GM18499 (cell line): ENCODE results near the gene IFFO2.

Experiments
- ATAC-seq: cut with Tn5 transposase; IDR thresholded peaks from one replicate; pipeline ENCODE4 v1.9.1; 2021; ENCODE audit warnings: moderate number of reproducible peaks; ENCODE audit not compliant: insufficient read depth, unreplicated experiment

IFFO2 gene

DNA sequence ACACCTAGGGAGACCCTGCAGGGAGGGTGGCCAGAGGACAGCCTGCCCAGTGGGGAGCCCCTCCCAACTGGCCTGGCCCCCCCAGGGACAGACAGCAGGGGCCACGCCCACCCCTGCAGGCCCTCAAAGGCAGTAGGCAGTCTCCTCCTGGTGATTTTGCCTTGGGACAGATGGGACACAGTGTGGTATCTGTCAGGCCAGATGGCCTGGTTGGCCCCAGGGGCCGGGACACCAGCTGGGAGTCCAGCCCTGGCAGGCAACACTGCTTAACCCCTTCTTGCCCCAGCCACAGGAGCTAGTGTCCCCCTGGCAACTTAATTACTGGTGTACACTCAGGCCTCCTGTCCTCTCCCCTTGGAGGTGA, 17.8 kb downstream of the IFFO2 start:
- ATAC-seq, result no peak

DNA sequence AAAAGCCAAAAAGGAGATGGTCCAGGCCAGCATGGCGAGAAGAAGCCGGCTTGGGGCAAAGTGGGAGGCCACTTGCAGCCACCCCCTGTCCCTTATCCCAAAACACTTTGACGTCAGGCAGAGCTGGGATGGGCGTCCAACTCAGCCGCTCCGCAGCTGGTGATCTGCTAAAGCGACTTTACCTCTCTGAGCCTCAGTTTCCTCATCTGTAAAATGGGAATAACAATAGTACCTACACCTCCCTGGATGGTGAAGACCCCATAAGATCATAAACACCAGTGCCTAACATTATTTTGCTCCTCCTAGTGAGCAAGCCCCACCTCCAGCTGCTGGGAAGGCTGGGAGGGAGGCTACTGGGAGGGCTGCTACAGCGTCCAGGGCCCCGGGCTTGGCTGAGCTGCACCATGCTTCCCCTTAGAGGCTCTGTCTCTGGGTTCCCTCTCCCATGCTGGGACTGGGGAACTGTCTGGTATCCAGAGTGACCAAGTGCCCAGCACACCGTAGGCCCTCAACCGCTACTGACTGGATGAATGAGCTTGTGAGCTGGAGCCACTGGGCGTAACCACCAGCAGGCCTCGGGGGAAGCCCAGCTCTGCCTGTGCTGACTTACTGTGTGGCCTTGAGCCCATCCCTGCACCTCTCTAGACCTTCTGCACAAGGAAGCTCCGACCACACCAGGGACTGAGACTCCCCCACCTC, 18.3 kb downstream of the IFFO2 start:
- no peak for ATAC-seq

DNA sequence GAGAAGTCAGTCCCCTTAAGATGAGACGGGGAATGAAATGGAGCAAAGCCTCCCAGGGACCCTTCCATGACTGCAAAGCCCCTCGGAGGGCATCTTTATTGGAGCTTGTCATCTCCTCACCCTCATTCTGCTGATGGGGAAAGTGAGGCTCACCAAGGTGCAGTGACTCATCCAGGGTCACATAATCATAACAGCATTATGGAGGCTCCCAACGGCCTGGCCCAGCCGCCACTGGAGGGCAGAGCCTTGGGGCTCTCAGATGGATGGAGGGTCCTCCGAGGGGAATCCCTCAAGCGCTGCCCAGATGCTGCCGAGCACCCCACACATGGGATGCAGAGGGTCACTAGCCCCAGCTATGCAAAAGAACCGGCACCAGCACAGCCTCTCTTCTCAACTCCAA, 18.9 kb downstream of the IFFO2 start:
- ATAC-seq, result no peak

DNA sequence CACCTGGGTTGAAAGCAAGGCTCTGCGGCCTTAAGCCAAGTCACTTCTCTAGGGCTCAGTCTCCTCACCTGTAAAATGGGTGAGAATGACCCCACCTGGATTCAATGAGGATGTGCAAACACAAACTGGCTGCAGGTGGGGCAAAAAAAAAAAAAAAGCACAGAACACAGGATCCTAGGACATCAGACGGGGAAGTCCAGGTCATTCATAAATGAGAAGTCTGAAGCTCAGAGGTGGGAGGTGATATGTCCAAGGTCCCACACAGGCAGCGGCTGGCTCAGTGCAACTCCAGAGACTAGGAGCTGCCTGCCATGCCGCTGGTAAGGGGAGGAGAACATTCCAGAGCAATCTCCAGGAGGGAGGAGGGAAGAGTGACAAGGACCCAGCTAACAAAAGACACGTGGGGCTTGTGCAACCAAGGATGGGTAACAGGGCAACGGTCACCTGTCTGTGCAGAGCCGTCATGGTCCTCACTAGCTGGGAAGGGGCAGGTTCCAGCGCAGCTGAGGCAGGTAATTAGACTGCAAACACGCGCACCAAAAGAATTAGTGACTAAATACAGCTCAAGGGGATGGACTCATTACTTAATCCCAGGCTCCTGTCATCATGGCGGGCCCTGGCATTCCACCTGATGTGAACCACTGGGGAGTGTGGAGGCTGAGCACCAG, 19.5 kb downstream of the IFFO2 start:
- no peak for ATAC-seq

DNA sequence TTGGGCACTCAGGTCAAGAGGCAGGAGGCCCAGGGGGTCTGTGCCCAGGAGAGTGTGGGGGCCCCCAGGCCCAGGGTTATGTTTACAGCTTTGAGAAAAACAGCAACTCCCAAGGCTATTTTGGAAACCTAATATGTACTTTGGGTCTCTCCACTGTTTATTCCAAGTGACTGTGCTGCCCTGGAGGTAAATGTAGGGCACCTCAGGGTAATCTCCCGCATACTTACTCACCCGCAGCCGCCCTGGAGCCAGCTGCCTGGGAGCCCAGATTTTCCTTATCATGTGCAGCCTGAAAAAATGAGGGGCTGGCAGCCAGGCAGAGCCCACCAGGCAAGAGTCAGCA, 20.0 kb downstream of the IFFO2 start:
- no peak for ATAC-seq

DNA sequence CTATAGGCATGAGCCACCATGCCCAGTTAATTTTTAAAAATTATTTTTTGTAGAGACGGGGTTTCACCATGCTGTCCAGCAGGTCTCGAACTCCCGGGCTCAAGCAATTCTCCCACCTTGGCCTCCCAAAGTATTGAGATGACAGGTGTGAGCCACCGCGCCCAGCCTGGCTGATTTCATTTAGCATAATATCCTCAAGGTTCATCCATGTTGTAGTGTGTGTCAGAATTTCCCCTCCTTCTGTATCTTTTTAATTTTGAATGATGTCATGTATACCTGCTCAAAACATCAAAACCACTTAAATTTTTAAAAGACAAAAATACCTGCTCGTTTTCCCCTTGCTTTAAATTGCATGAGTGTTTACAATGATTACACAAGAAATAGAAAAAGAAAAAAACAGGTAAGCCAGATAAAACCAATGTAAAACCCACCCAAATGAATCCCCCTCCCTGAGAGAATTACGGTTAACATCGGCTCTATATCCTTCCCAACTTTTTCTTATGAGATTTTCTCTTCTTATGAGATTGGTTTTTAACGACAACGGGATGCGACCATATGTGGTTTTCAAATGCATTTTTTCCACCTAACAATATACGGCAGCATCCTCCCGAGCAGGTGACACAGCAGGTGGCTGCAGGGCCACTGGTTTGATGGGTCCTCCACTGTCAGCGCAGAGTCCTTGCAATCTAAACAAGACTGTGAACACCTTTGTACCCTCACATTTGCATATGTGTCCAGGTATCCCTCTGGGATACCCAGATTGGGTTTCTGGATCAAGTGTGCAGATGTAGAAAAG, 22.1 kb downstream of the IFFO2 start:
- ATAC-seq, result no peak

DNA sequence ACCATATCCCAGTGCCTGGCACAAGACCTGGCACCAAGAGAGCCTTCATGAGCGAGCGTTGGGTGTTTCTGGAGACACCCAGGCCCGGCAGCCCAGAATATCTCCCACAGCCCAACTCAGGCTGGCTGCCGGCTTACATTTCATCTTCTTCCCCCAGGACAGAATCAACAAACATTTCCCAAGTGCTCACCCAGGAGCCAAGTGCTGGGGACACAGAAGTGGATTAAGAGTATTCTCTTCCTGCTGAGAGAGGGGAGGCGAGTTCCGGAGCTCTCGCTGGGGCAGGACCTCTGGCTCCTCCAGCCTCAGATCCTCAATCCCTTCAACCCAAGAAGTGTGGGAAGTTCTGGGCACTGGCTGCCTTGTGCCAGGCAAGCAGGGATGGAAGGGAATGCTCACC, 23.6 kb downstream of the IFFO2 start:
- ATAC-seq, result no peak

DNA sequence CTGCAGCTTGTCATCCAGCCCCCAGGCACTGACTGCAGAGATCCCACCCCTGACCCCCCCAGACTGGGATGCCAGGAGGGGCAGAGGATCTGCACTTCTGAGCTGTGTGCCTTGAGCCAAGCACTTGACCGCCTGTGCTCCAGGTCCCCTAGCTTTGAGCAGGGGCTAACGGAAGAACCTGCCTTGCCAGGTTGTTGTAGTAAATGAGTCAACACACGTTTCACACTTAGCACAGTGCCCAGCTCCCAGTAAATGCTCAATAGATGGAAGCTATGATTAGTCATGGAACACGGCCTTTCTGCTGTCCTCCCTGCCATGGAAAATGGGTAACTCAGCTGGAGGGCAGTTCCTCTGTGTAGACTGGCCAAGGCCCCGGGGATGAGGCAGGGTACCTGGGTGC, 24.1 kb downstream of the IFFO2 start:
- ATAC-seq, result no peak

DNA sequence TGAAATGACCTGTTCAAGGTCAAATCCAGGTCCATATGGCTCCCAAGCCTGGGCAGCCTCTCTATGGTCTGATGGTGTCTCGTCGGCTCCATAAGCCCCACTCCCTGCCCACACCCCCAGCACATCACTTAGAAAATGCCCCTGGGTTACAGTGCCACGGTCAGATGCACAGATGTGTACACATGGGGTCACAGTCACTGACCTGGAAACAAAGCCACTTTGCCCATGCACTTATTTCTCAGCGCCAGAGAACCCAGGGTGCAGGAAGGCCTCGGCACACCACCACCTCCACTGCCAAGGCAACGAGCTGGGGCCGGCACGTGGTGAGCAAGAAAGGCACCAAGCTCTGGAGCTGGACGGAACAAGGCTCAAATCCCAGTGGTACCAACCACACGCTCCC, 24.7 kb downstream of the IFFO2 start:
- ATAC-seq, result no peak

DNA sequence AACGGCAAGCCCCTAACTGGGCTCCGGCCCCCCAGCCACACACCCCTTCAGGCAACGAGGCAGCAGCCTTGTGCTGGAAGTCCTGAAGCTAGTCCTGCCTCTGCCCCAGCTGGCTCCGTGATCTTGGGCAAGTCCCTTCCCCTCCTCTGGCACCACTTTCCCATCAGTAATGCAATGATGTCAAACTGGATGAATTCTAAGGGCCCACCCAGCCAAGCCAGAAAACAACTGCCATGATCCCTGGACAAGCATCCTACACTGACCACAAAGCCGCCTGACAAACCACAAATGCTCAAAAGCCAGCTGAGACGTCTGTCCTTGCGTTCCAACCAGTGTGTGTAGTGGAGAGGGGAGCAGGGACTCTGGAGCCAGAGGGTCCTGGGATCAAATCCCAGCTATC, 26.8 kb downstream of the IFFO2 start:
- no peak for ATAC-seq

DNA sequence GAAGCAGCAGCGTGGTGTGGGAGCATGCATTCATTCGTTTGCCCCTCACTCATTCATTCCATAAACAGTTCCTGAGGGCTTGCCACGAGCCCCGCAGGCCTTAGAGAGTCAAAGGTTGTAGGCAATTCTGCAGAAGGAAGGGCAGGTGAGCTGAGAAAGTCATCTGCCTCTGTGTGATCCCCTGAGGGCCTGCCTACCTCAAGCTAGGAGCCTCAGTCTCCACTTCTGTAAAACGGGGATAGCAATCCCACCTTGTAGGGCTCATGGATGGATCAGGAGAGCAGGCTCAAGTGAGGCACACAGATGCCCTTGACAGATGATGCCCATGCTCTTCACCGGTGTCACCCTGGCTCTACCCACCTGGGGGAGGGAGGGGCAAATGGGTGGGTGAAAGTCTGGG, 27.5 kb downstream of the IFFO2 start:
- no peak for ATAC-seq

DNA sequence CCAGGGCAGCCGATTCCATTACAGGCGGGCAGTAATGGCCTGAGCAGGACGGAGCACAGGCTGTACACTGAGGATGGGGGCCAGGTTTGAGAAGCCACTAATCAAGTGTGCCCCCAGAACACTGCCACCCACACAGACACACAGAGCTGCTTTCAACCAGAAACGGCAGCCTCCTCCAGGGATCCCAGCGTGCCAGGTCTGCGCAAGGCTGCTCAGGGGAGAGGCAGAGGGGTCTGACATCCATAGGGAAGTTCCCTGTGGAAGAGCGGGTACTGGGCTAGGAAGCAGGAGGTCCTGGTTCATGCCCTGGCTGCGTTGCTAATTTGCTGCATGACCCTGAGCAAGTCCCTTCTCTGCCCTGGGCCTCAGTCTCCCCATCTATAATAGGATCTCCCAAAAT, 28.1 kb downstream of the IFFO2 start:
- no peak for ATAC-seq

DNA sequence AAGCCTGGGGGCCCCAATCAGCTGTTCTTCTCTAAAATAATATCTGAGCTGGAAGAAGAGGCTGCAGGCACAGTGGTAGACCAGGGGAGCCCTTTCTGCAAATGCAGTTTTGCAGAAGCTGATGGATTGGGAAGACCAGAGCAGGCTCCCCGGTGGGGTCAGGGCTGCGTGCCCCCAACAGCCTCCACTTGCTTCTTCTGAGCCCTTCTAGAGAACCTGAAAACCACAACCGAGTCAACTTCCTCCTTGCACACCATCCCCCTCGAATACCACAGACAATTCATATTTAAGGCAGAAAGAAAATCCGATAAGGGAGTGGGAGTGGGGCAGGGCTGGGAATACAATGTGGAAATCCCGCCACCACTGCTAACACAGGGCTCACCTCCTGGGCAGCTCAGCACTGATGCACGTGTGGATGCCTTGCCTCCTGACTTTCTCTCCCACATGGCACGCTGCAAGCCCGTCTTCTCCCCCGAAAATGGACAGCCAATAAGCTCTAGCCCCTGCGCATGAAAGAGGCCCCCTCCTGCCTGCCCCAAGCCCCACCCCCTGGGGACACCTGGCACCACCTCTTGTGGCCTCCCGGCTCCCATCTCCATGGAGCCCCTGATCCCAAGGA, 28.7 kb downstream of the IFFO2 start:
- ATAC-seq, result no peak

DNA sequence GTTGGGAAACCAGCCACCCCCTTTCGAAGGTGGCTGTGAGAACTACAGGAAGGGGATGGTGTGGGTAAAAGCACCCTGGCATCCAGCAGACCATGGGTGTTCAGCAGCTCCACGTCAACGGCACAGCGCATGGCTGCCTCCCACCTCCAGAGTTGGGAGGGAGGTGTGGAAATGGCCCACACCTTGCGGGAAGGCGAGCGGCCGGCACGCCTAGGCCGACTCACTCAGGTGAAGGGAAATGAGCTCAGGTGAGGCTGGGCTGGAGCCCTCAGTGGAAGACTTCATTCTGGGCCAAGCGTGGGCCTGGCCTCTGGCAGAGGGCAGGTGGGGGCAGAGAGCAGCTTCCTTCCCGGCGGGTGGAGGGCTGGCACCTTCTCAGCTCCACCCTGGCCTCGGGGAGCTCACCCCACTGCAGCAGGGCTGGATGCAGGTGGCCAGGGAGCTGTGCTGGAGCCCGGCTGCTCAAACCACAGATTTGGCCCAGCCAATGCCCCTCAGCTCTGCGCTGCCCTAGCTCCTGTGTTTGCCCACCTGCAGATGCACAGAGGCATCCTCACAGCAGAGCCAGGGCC, 29.3 kb downstream of the IFFO2 start:
- no peak for ATAC-seq

DNA sequence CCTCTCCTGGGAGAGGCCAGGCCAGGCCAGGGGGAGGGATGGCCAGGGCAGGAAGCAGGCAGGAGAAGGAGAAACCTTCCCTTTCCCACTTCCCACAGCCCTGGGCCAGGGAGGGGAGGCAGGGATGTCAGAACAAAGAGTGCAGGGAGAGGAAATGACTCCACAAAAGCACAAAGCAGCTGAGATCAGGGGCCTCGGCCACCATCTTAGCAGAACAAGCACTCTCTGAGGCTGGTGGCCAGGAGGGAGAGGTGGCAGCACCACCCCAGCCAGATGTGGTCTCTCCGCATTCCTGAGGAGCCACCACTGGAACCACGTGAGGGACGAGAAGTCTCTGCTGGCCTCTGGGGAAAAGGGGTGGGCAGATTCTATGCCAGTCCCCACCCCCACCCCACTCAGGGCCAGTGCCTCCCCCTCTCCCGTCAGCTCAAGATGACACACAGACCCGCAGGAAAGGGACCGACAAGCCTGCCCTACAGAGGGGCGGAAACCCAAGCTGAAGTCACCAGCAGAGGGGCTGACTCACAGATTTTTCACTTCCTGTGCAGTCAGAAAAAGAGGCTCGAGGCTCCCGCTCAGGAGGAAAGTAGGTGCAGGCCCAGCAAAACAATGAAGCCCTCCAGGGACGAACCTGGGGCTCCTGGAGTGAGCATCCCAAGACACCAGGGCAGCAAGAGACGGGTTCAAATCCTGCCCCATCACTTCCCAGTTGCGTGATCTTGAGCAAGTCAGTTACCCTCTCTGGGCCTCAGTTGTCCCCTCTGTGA, 30.0 kb downstream of the IFFO2 start:
- peak; percentile 50 for ATAC-seq

DNA sequence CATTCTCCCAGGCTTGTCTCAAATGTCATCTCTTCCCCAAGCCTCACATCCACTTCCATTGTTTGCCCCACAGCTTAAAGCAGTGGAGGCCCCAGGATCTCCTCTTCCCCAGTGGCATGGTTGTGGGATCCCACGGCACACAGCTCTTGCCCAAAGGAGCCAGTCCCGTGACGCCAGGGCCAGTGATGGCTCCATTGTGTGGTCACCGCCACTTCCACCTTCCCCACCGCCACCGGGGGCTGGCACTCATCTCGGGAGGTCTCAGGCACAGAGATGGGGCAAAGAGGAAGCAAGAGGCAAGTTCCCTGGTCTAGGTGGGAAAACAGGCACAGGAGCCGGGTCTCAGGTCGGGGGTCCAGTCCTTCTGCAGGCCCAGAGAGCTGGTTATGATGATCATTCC, 31.2 kb downstream of the IFFO2 start:
- ATAC-seq, result no peak

DNA sequence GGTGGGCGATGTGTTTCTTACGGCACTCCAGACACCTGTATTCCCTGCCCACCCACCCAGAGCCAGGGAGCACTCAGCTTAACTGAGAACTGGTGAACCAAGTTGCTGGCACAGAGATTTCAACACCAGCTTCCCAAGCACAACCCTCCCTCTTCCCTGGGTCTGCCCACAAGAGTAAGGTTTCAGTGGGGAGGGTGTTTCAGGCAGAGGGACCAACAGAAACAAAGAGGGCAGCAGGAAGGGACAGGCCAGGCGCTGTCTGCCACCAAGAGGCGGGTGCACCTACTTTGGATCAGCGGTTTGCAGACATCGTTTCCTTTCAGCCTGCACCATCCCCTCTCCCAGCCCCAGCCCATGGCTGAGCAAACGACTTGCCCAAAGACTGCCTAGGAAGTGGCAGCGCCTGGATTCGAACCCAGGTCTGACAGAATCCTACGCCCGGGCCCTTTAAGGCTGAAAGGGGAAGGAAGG, 32.2 kb downstream of the IFFO2 start:
- no peak for ATAC-seq

DNA sequence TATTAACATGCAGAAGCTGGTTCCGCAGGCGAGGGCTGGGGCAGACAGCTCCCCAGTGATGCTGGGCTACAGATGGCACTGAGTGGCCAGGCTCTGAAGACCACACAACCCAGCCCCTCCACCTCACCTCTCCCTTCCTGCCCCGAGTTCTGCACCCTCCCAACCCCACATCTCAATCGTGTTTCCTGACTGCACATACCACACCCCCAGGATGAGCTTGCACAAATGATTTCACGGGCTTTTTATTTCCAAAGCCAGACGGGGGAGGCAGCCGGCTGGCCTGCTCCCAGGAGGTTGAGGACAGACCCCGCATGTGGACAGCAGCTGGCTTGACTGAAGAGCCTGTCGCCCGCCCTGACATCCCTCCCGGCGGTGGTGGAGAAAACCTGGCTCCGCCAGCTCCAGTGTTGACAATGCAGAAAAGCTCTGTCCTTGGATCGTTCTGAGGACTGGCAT, 32.7 kb downstream of the IFFO2 start:
- no peak for ATAC-seq

DNA sequence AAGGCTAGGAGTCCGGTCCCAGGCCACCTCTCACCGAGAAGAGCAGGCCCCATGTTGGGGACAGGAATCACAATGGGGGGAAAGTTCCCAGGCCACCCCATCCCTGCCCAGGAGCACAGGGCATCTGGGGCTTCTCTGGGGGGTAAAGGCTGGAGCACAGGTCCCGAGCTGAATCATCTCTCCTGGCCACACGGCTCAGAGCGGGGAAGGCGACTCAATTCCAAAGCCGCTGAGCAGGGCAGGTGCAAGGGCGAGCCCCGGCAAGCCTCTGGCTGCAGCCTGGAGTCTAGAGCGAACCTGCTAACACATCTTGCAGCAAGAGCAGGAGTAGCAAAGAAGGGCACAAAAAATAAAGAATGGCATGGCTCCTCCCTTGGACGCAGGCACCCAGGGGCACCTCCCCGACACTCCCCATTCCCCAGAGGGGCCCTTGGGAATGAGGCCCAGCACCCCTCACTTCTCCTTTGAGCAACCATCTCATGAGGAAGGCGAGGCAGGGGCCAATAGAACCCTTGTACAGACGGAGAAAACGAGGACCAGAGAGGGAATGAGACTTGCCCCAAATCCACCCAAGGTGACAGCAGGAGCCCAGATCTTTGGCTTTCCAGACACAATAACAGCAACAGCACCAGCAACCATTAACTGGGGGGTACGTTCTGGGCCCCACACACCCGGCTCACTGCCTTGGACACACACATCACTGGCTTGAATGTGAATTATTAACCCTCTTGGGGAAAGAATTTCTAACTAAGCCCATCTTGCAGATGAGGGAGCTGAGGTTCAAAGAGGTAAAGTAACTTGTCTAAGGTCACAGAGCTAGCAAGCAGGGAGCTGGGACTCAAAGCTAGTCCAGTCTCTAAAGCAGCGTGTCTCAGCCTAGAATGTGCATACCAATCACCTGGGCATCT, 33.4 kb downstream of the IFFO2 start:
- ATAC-seq, result no peak
